Medulla oblongata (tissue), 1 donor: Measurements from ENCODE around the gene CLIP2.
"Not testable (repeated sequence)": the region's sequence is repeated elsewhere in the genome, so short reads cannot be mapped to it uniquely, and the experiment has no call there.

Source experiments
- DNase-seq: peaks from one replicate; pipeline ENCODE4 v3.0.0-alpha.2; 2015; ENCODE audit errors: extremely low spot score

CLIP2 gene

GRCh38 chr7:74430961-74431466 lies 141.8 kb downstream of the CLIP2 start:
- peak; percentile 30 for DNase-seq

GRCh38 chr7:74437291-74437571 lies 148.0 kb downstream of the CLIP2 start:
- not testable (repeated sequence) for DNase-seq

GRCh38 chr7:74438327-74438726 lies 149.1 kb downstream of the CLIP2 start:
- no peak for DNase-seq

- no peak for DNase-seq
These were observed 150.3 kb downstream of the CLIP2 start for GRCh38 chr7:74439541-74439940.

- DNase-seq, result not testable (repeated sequence)
These were observed 150.9 kb downstream of the CLIP2 start for GRCh38 chr7:74440143-74440542.

GRCh38 chr7:74441801-74442200 lies 152.6 kb downstream of the CLIP2 start:
- no peak for DNase-seq

GRCh38 chr7:74443543-74444247 lies 154.5 kb downstream of the CLIP2 start:
- DNase-seq, result no peak

- DNase-seq, result no peak
These were observed 159.9 kb downstream of the CLIP2 start for GRCh38 chr7:74449144-74449543.

GRCh38 chr7:74449809-74450397 lies 160.7 kb downstream of the CLIP2 start:
- DNase-seq, result peak; percentile 71

GRCh38 chr7:74452748-74453321 lies 163.6 kb downstream of the CLIP2 start:
- DNase-seq, result peak; percentile 39

- peak; percentile 44 for DNase-seq
These were observed 164.3 kb downstream of the CLIP2 start, which contains the start of gene GTF2IRD1 for GRCh38 chr7:74453322-74454011. TSS of gene GTF2IRD1 (plus strand) at chr7:74453906. CDS start at chr7:74508081, 54,175 bp downstream.

- peak; percentile 18 for DNase-seq
These were observed 165.1 kb downstream of the CLIP2 start for GRCh38 chr7:74454021-74454924.

- DNase-seq, result no peak
These were observed 165.7 kb downstream of the CLIP2 start for GRCh38 chr7:74454925-74455288.

GRCh38 chr7:74455291-74455804 lies 166.1 kb downstream of the CLIP2 start:
- DNase-seq, result peak; percentile 75
